Fibroblast of lung (primary cell): ENCODE data around the gene APBB1IP. TPM values are rescaled to one million over a fixed set of nuclear protein-coding genes. Genes with fewer than 3 reads are reported as not detected.

Experiments used
- DNase-seq, 2 donors: peaks; one replicate each; pipeline versions ENCODE4 v3.0.0 to v3.0.0-alpha.2; 2010; ENCODE audit warnings: low read depth in 2 of 2
- H2AFZ ChIP-seq: 2 replicates; pipeline ENCODE4 v1.5.1; 2012; ENCODE audit warnings: low read length, control low read depth, inconsistent platforms
- H3K27ac ChIP-seq: 2 replicates; pipeline ENCODE4 v1.5.1; 2011; ENCODE audit warnings: low read length, control low read depth; ENCODE audit not compliant: insufficient read depth
- H3K27me3 ChIP-seq: 2 replicates; pipeline ENCODE4 v1.5.1; 2011; ENCODE audit warnings: mild to moderate bottlenecking, low read length; ENCODE audit not compliant: control insufficient read depth, insufficient read depth
- H3K36me3 ChIP-seq: 2 replicates; pipeline ENCODE4 v1.5.1; 2011; ENCODE audit warnings: low read length; ENCODE audit not compliant: control insufficient read depth, insufficient read depth
- H3K4me1 ChIP-seq: 2 replicates; pipeline ENCODE4 v1.5.1; 2011; ENCODE audit warnings: low read length; ENCODE audit not compliant: control insufficient read depth, insufficient read depth; ENCODE audit errors: extremely low read depth
- H3K4me2 ChIP-seq: 2 replicates; pipeline ENCODE4 v1.5.1; 2011; ENCODE audit warnings: low read length, control low read depth; ENCODE audit not compliant: insufficient read depth; ENCODE audit errors: extremely low read depth
- H3K4me3 ChIP-seq, 4 experiments: fragments of 200-600 bp in 1 of 4; sonication (generic) in 1 of 4; replicated peaks in 1 of 4; 2 replicates each; pipeline ENCODE4 v1.5.1; 2011 to 2016; ENCODE audit warnings: low read length in 4 of 4, low read depth in 3 of 4, mild to moderate bottlenecking in 3 of 4, control low read depth in 2 of 4, inconsistent platforms in 1 of 4, mixed read lengths in 1 of 4; ENCODE audit not compliant: insufficient read depth in 1 of 4; ENCODE audit errors: control extremely low read depth in 1 of 4
- H3K79me2 ChIP-seq: 2 replicates; pipeline ENCODE4 v1.5.1; 2012; ENCODE audit warnings: mild to moderate bottlenecking, low read length, inconsistent platforms; ENCODE audit not compliant: control insufficient read depth, insufficient read depth
- H3K9ac ChIP-seq: 2 replicates; pipeline ENCODE4 v1.5.1; 2011; ENCODE audit warnings: mild to moderate bottlenecking, low read length, control low read depth; ENCODE audit not compliant: insufficient read depth
- H3K9me3 ChIP-seq: 2 replicates; pipeline ENCODE4 v1.5.1; 2012; ENCODE audit warnings: low read depth, low read length; ENCODE audit not compliant: control insufficient read depth, insufficient read depth
- H4K20me1 ChIP-seq: 2 replicates; pipeline ENCODE4 v1.5.1; 2011; ENCODE audit warnings: low read length; ENCODE audit not compliant: control insufficient read depth, insufficient read depth; ENCODE audit errors: extremely low read depth
- EZH2 ChIP-seq: IDR thresholded peaks from 2 replicates; pipeline ENCODE4 v1.5.1; 2012; ENCODE audit warnings: low read length, control low read depth, mild to moderate bottlenecking; ENCODE audit errors: missing control alignments
- polyA plus RNA-seq, 2 donors: library from polyadenylated mRNA; depleted of rRNA in 1 of 2; stranded (reverse) in 1 of 2; unstranded in 1 of 2; fragments of >200 nt; gene quantifications; 2 replicates each; pipeline ENCODE4 v1.2.1, GENCODE V29; 2011 to 2012; ENCODE audit warnings: missing spikeins in 1 of 2
- total RNA-seq: library from RNA; depleted of rRNA; stranded (reverse); fragments of >200 nt; gene quantifications from 2 replicates; pipeline ENCODE4 v1.2.1, GENCODE V29; 2014
- TF ChIP-seq, protein P1 (sequence below), 2 donors: IDR thresholded peaks in 1 of 2; conservative IDR thresholded peaks in 1 of 2; 1 replicate in 1 of 2; 2 replicates in 1 of 2; pipeline ENCODE4 v1.5.1; 2011 to 2012; ENCODE audit warnings: low read length in 2 of 2, control low read depth in 1 of 2, inconsistent platforms in 1 of 2, low read depth in 1 of 2, mild to moderate bottlenecking in 1 of 2

The APBB1IP gene
- total and polyA plus RNA-seq, 2 donors (not counting 1 experiment from before 2014, with no cell fraction given): 1.5 TPM

GRCh38 chr10:26408858-26409494 is 29.2 kb upstream of the APBB1IP start:
- Histone ChIP-seq H4K20me1 (no peaks in the 10 kb centered on the region), H3K9me3 (no peaks in the 10 kb centered on the region), H3K27me3 (no peaks in the 10 kb centered on the region), H3K4me3 (no peak overlapping the region), H3K4me2 (no peak overlapping the region), H2AFZ (no peak overlapping the region), H3K36me3 (no peaks in the 10 kb centered on the region), H3K27ac (no peak overlapping the region), H3K4me1 (no peaks in the 10 kb centered on the region), H3K9ac (no peak overlapping the region), H3K79me2 (no peaks in the 10 kb centered on the region)
- no peak for DNase-seq
- TF ChIP-seq EZH2: no peak
- TF ChIP-seq, protein P1, sequence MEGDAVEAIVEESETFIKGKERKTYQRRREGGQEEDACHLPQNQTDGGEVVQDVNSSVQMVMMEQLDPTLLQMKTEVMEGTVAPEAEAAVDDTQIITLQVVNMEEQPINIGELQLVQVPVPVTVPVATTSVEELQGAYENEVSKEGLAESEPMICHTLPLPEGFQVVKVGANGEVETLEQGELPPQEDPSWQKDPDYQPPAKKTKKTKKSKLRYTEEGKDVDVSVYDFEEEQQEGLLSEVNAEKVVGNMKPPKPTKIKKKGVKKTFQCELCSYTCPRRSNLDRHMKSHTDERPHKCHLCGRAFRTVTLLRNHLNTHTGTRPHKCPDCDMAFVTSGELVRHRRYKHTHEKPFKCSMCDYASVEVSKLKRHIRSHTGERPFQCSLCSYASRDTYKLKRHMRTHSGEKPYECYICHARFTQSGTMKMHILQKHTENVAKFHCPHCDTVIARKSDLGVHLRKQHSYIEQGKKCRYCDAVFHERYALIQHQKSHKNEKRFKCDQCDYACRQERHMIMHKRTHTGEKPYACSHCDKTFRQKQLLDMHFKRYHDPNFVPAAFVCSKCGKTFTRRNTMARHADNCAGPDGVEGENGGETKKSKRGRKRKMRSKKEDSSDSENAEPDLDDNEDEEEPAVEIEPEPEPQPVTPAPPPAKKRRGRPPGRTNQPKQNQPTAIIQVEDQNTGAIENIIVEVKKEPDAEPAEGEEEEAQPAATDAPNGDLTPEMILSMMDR (conservative IDR thresholded peaks at IDR 0.05 in 1 of 2, IDR thresholded peaks at IDR 0.05 in 1 of 2; ENCODE audit: low read depth in 1 of 2, low read length in 2 of 2): no peak

- no peaks in the 10 kb centered on the region for H3K36me3 ChIP-seq
- H3K79me2 ChIP-seq: no peaks in the 10 kb centered on the region
- no peak overlapping the region for H3K27ac ChIP-seq
- H3K27me3 ChIP-seq: no peaks in the 10 kb centered on the region
- no peak for DNase-seq
- no peak overlapping the region for H3K4me3 ChIP-seq
- H3K9me3 ChIP-seq: no peaks in the 10 kb centered on the region
- H3K9ac ChIP-seq: no peak overlapping the region
- H4K20me1 ChIP-seq: no peaks in the 10 kb centered on the region
- no peak overlapping the region for H3K4me2 ChIP-seq
- H2AFZ ChIP-seq: no peak overlapping the region
- TF ChIP-seq, protein P1 (conservative IDR thresholded peaks at IDR 0.05 in 1 of 2, IDR thresholded peaks at IDR 0.05 in 1 of 2; ENCODE audit: low read depth in 1 of 2, low read length in 2 of 2): no peak
- no peak for TF ChIP-seq EZH2
- H3K4me1 ChIP-seq: no peaks in the 10 kb centered on the region
These were observed 27.8 kb upstream of the APBB1IP start for GRCh38 chr10:26410356-26410755.

- H3K36me3 ChIP-seq: no peaks in the 10 kb centered on the region
- no peak overlapping the region for H3K9ac ChIP-seq
- H3K27me3 ChIP-seq: no peaks in the 10 kb centered on the region
- H3K4me2 ChIP-seq: no peak overlapping the region
- H3K4me1 ChIP-seq: no peaks in the 10 kb centered on the region
- H3K4me3 ChIP-seq: no peak overlapping the region
- H3K79me2 ChIP-seq: no peaks in the 10 kb centered on the region
- TF ChIP-seq EZH2: no peak
- TF ChIP-seq, protein P1 (conservative IDR thresholded peaks at IDR 0.05 in 1 of 2, IDR thresholded peaks at IDR 0.05 in 1 of 2; ENCODE audit: low read depth in 1 of 2, low read length in 2 of 2): no peak
- no peaks in the 10 kb centered on the region for H3K9me3 ChIP-seq
- DNase-seq: no peak
- H4K20me1 ChIP-seq: no peaks in the 10 kb centered on the region
- H2AFZ ChIP-seq: no peak overlapping the region
- no peak overlapping the region for H3K27ac ChIP-seq
These were observed 25.2 kb upstream of the APBB1IP start for GRCh38 chr10:26412932-26413331.
